Measurements from ENCODE around the gene ABCC5.

Gene ABCC5

DNA sequence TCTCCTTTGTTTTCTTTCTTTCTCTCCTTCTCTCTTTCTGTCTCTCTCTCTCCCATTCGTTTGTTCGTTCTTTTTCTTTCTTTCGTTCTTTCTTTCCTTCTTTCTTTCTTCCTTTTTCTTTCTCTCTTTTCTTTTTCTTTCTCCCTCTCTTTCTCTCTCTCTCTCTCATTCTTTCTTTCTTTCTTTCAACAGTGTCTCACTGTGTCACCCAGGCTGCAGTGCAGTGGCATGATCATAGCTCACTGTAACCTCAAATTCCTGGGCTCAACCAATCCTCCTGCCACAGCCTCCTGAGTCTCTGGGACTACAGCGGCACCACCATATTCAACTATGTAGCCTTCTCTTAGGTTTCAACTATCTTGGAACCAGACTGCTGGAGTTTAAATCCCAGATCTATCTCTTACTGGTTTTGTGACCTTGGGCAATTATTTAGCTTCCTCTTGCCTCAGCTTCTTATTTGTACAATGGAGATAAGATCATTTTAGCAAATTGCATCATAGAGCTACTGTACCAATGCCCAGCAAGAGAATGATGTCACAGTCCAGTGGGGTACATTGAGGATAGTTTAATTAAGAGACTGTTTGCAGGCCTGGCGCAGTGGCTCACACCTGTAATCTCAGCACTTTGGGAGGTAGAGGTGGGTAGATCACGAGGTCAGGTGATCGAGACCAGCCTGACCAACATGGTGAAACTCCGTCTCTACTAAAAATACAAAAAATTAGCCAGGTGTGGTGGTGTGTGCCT lies 105.7 kb downstream of the ABCC5 start:
- H3K27ac ChIP-seq: peak overlapping the region; percentile 35
- TF ChIP-seq ZFX (IDR thresholded peaks at IDR 0.05): no peak
- TF ChIP-seq, protein P1, sequence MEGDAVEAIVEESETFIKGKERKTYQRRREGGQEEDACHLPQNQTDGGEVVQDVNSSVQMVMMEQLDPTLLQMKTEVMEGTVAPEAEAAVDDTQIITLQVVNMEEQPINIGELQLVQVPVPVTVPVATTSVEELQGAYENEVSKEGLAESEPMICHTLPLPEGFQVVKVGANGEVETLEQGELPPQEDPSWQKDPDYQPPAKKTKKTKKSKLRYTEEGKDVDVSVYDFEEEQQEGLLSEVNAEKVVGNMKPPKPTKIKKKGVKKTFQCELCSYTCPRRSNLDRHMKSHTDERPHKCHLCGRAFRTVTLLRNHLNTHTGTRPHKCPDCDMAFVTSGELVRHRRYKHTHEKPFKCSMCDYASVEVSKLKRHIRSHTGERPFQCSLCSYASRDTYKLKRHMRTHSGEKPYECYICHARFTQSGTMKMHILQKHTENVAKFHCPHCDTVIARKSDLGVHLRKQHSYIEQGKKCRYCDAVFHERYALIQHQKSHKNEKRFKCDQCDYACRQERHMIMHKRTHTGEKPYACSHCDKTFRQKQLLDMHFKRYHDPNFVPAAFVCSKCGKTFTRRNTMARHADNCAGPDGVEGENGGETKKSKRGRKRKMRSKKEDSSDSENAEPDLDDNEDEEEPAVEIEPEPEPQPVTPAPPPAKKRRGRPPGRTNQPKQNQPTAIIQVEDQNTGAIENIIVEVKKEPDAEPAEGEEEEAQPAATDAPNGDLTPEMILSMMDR (conservative IDR thresholded peaks at IDR 0.05): no peak

DNA sequence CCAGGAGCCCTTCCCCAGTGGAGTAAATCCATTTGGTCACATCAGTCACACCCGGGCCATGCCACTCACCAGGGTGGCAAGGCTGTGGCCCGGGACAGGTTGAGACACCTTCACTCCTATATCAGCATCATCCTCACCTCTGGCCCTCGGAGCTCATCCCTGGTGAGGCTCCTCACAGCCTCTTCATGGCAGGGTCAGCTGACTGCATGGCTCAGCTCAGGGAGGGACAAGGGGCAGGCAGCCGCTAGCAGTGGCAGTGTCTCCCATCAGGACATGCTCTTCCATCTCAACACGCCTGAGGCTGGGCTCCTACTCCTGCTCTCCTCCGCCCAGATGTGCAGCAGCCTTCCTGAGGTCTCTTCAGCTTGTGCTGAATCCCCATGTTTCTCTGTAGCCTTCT lies 106.6 kb downstream of the ABCC5 start:
- peak overlapping the region; percentile 35 for H3K27ac ChIP-seq
- TF ChIP-seq, protein P1 (conservative IDR thresholded peaks at IDR 0.05): no peak
- no peak for TF ChIP-seq ZFX (IDR thresholded peaks at IDR 0.05)

DNA sequence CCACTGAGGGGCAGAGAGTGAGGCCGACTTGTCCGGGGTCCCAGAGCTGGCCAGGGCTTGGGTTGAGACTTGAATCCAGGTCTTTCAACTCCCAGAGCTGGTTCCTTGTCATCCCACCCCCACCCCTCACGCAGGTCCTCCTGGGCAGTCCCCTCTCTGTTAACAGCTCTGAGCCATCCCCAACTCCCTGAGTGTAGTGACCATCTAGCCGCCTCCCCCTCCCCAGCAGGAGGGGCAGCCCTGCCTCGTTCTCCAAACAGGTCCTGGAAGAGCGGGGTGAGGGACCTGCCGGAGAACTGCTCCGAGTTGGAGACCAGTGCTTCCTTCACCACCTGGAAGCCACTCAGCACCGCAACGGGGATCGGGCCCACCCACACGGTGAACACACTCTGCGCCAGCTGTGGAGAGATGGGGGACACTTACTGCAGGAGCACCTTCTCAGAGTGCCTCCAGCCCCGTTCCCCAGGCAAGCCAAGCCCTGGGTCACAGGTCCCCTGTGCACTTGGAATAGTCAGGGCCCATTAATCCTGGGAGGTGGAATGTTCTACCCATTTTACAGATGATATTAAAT lies 108.6 kb downstream of the ABCC5 start:
- TF ChIP-seq ZFX (IDR thresholded peaks at IDR 0.05): no peak
- TF ChIP-seq, protein P1 (conservative IDR thresholded peaks at IDR 0.05): no peak
- H3K27ac ChIP-seq: no peak overlapping the region

DNA sequence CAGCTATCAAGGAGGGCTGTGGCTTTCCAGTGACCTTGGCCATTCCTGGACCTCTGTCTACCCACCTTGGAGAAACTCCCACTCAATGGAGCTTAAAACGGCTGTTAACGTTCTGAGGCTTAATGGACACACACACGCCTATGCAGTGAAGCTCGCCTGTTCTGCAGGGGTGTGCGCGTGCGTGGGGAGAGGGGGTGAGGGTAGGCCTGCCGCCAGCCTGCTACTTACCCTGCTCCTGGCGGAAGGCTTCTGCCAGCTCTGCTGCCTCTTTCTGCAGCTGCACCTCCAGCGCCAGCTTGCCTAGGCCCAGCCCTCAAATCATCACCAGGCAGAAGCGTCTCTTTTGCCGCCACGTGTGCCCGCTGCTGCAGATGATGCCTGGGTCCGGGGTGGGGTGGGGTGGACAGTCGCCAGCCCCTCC lies 109.8 kb downstream of the ABCC5 start:
- no peak for TF ChIP-seq ZFX (IDR thresholded peaks at IDR 0.05)
- TF ChIP-seq, protein P1 (conservative IDR thresholded peaks at IDR 0.05): no peak
- no peak overlapping the region for H3K27ac ChIP-seq

DNA sequence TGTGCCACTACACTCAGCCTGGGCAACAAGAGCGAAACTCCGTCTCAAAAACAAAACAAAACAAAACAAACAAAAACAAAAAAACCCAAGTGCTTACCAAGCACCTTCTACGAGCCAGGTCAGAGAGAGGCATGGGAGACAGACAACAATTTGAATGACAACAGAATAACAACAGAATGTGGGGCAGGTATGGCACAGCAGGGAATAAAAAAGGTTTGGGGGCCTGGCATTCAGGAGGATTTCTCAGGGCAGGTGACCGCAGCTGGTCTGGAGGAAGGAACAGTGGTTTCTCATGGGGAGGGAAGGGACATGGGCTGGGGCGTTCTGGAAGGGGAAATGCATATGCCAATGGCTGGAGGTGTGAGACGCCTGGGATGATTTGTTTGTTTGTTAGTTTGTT lies 110.5 kb downstream of the ABCC5 start:
- H3K27ac ChIP-seq: no peak overlapping the region
- TF ChIP-seq, protein P1 (conservative IDR thresholded peaks at IDR 0.05): no peak
- TF ChIP-seq ZFX (IDR thresholded peaks at IDR 0.05): no peak

DNA sequence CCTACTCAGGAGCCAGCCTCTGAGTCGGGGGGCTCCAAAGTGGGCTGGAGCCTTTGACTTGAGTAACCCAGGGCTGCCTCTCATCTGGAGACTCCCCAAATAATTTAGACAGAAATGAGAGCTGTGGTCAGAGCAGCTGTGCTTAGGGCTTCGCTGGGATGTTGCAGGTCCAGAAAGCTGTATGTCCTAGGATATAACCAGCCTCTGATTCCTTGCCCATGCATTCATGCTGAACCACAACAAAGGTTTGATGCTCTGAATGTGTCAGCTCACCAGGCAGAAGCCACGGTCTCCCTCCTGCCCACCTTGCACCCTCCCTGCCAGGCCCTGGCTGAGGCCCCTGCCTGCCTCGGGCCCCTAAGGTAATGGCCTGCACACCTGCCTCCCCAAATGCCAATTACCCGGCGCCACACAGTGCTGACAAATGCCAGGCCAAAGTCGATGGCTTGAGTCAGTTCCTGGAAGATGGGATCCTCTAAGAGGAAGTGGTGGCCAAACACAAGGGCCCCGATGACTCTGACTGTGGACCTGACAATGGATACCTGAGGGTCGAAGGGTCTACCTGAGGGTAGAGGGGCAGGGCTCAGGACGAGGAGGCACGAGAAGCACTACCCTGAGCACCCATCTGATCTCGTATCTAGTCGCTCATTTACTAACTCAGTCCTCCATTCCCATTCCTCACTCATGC lies 111.3 kb downstream of the ABCC5 start:
- H3K27ac ChIP-seq: no peak overlapping the region
- TF ChIP-seq ZFX (IDR thresholded peaks at IDR 0.05): no peak
- TF ChIP-seq, protein P1 (conservative IDR thresholded peaks at IDR 0.05): no peak
